ENCODE measurements around the gene VTN. TPM values are rescaled to one million over a fixed set of nuclear protein-coding genes. Genes with fewer than 3 reads are reported as not detected.
A peak's percentile ranks its signal among the peaks of the same experiment; 100 is the strongest.

VTN gene
- total RNA-seq, 6 donors from 2014 or later, result 0.67 to 6.4 (median 2.3) TPM; not detected in 1

DNA sequence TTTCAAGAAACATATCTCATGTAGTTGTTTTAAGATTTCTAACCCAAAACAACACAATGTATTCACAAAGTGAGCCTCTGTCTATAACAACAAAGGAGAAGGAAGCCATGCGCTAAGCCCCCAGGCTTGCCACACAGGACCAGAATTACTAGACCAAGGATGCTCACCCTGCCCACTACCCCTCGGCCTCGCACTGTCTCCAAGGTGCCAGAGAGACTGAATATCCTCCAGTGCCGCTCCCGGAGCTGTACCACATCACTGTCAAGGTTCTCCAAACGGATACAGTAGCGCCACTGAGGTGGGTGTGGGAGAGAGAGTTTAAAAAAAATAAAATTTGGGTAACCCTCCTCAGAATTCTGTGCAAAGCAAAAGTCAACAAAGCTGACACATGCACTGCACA is 19.8 kb downstream of the VTN start:
- 93 to 96% methylated on average over 7 of the region's 7 CpGs for WGBS, 2 donors

GRCh38 chr17:28348979-28349378 is 21.1 kb downstream of the VTN start:
- H3K9me3 ChIP-seq, result no peaks in the 10 kb centered on the region
- H3K4me1 ChIP-seq, result peaks cover 8 to 13% (median 11%) of the 10 kb centered on the region in 4 donors
- H3K4me3 ChIP-seq, result no peak overlapping the region
- 62 to 67% methylated on average over 3 of the region's 3 CpGs for WGBS, 2 donors
- ATAC-seq (ENCODE audit: low FRiP score in 2 of 2), result no peak
- no peak for DNase-seq
- TF ChIP-seq EP300 (IDR thresholded peaks at IDR 0.05) (no peak), CTCF (IDR thresholded peaks at IDR 0.05) (no peak), POLR2AphosphoS5 (IDR thresholded peaks at IDR 0.05) (no peak), POLR2A (IDR thresholded peaks at IDR 0.05) (no peak)
- H3K27ac ChIP-seq, result no peak overlapping the region
- peaks cover 49 to 100% (median 82%) of the 10 kb centered on the region in 4 donors for H3K36me3 ChIP-seq
- H3K27me3 ChIP-seq, result no peaks in the 10 kb centered on the region

More for the DNA sequence above, 19.8 kb downstream of the VTN start:
- Histone ChIP-seq H3K4me3 (no peak overlapping the region), H3K4me1 (peaks cover 9 to 13% (median 11%) of the 10 kb centered on the region in 4 donors), H3K27ac (no peak overlapping the region), H3K36me3 (peaks cover 44 to 99% (median 74%) of the 10 kb centered on the region in 4 donors), H3K9me3 (no peaks in the 10 kb centered on the region), H3K27me3 (no peaks in the 10 kb centered on the region)
- TF ChIP-seq EP300 (IDR thresholded peaks at IDR 0.05), result no peak
- DNase-seq (no peak), ATAC-seq (ENCODE audit: low FRiP score in 2 of 2) (no peak)

DNA sequence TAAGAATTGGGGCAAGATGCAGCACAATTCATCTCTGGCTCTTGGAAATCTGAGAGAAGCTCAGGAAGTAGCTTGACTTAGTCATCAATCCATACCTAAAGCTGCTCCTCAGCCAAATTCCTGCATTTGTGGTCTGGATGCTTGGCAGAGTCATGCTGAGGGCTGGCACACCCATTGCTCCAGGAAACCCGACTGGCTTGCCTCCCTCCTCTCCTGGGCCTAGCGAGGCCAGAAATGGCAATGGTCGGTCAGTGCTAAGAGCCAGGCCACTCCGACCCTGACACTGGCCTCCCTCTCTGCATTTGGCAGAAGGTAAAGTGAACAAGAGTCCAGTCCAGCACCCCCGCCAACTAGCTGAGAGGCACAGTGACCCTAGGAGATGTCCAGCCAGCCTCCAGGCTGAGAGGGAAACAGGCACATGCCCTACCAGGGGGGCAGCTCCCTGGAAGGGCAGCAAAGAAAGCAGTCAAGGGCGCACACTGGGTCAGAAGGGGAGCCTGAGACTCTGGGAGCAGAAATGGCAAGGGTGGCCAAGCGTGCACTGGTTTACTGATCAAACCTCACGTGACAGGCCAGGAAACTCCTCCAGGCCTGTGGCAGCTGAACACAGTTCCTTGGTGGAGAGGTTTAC is 22.7 kb downstream of the VTN start:
- Histone ChIP-seq H3K9me3 (no peaks in the 10 kb centered on the region), H3K27ac (peak overlapping the region in 2 of 4 donors; percentile 20 to 43), H3K4me3 (no peak overlapping the region), H3K4me1 (peaks cover 8 to 13% (median 11%) of the 10 kb centered on the region in 4 donors), H3K27me3 (no peaks in the 10 kb centered on the region), H3K36me3 (peaks cover 50 to 100% (median 84%) of the 10 kb centered on the region in 4 donors)
- ATAC-seq (ENCODE audit: low FRiP score in 2 of 2), result no peak
- DNase-seq, result no peak
- TF ChIP-seq POLR2A (IDR thresholded peaks at IDR 0.05) (no peak), EP300 (IDR thresholded peaks at IDR 0.05) (no peak), CTCF (IDR thresholded peaks at IDR 0.05) (no peak)
- WGBS, 2 donors, result 84 to 92% methylated on average over 6 to 8 of the region's 8 CpGs

DNA sequence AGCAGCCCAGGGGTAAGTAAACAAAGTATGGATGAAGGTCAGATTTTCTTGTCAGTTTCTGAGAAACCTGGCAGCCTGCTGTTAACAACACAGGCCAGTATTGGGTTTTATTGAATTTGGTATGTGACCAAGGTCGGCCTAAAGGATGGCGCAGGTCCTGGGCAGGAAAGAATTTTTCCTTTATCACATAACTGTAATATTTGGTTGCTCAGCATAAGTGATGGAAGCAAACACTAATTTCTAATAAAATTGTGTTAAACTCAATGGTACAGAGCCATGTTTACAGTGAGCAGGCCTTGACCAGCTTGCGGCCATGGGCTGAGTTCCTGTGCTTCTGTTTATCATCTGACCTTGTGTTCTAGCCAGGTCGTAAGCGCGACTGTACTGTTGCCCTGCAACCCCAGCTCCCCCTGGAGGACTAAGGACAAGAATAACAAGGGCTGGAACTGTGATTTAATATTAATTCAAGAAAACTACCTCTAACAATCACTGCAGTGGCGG is 23.3 kb downstream of the VTN start:
- Histone ChIP-seq H3K27me3 (no peaks in the 10 kb centered on the region), H3K27ac (peak overlapping the region in 2 of 4 donors; percentile 20 to 43), H3K4me3 (no peak overlapping the region), H3K4me1 (peaks cover 8 to 13% (median 11%) of the 10 kb centered on the region in 4 donors), H3K36me3 (peaks cover 53 to 100% (median 86%) of the 10 kb centered on the region in 4 donors), H3K9me3 (no peaks in the 10 kb centered on the region)
- peak in 2 of 6 experiments; percentile 11 to 32 for TF ChIP-seq CTCF (IDR thresholded peaks at IDR 0.05)
- TF ChIP-seq POLR2A (IDR thresholded peaks at IDR 0.05), result no peak
- 55 to 70% methylated on average over 7 of the region's 7 CpGs for WGBS, 2 donors
- DNase-seq (no peak), ATAC-seq (ENCODE audit: low FRiP score in 2 of 2) (no peak)

DNA sequence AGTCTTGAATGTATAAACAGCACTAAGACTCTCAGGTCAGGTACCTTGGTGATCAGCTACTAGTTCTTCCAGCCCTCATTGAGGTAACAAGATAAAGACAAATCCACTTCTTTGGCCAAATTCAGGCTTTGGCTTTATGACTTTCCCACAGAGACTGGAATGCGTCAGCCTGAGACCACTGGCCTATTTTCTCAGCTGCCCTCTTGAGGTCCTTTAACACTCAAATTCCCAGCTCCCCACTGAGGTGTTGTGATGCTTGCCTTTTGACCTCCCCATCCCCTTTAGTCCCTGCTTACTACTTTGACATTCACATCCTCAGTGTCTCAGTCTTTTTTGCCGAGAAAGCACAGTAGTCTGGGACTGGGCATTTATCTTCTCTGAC is 23.9 kb downstream of the VTN start:
- no peak overlapping the region for H3K4me3 ChIP-seq
- ATAC-seq (ENCODE audit: low FRiP score in 2 of 2) (no peak), DNase-seq (no peak)
- TF ChIP-seq CTCF (IDR thresholded peaks at IDR 0.05) (no peak), POLR2A (IDR thresholded peaks at IDR 0.05) (no peak), EP300 (IDR thresholded peaks at IDR 0.05) (no peak), POLR2AphosphoS5 (IDR thresholded peaks at IDR 0.05) (no peak)
- peaks cover 8 to 13% (median 11%) of the 10 kb centered on the region in 4 donors for H3K4me1 ChIP-seq
- H3K36me3 ChIP-seq, result peaks cover 52 to 100% (median 86%) of the 10 kb centered on the region in 4 donors
- peak overlapping the region in 2 of 4 donors; percentile 20 to 43 for H3K27ac ChIP-seq
- WGBS, 2 donors, result 80 to 81% methylated on average over 2 of the region's 2 CpGs
- no peaks in the 10 kb centered on the region for H3K27me3 ChIP-seq
- no peaks in the 10 kb centered on the region for H3K9me3 ChIP-seq

Data from upper lobe of left lung (tissue), 6 donors.